Peyer's patch (tissue), 4 donors: ENCODE data around the gene RPS6KA5.
"Not testable (repeated sequence)": the region's sequence is repeated elsewhere in the genome, so short reads cannot be mapped to it uniquely, and the experiment has no call there.

Source experiments
- POLR2A ChIP-seq, 2 donors: fragments of 450-650 bp; IDR thresholded peaks; one replicate each; pipeline ENCODE4 v1.5.1; 2017; ENCODE audit warnings: antibody characterized with exemption in 2 of 2, mild to moderate bottlenecking in 2 of 2, moderate library complexity in 2 of 2
- TF ChIP-seq, protein P1 (sequence below), 6 experiments: fragments of 450-650 bp in 4 of 6; fragments of 200-600 bp in 2 of 6; sonication (generic) in 1 of 6; IDR thresholded peaks; one replicate each; pipeline ENCODE4 v1.5.1; 2017 to 2019; ENCODE audit warnings: antibody characterized with exemption in 6 of 6, mild to moderate bottlenecking in 3 of 6, moderate library complexity in 1 of 6

DNA sequence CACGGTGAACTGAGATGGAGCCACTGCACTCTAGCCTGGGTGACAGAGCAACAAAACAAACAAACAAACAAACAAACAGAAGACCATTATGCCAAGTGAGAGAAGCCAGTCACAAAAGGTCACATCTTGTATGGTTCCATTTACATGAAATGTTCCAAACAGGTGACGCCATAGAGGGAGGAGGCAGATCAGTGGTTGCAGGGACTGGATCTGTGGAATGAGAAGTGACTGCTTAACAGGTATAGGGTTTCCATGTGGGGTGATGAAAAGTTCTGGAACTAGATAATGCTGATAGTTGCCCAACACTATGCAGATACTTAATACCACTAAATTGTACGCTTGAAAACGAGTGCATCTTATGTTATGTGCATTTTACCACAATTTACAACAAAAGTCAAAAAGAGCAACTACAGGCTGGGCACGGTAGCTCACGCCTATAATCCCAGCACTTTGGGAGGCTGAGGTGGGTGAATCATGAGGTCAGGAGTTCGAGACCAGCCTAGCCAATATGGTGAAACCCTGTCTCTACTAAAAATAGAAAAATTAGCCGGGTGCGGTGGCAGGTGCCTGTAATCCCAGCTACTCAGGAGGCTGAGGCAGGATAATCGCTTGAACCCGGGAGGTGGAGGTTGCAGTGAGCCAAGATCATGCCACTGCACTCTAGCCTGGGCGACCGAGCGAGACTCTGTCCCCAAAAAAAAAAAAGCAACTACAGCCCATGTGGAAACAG, 33.5 kb upstream of the RPS6KA5 start:
- TF ChIP-seq, protein P1, sequence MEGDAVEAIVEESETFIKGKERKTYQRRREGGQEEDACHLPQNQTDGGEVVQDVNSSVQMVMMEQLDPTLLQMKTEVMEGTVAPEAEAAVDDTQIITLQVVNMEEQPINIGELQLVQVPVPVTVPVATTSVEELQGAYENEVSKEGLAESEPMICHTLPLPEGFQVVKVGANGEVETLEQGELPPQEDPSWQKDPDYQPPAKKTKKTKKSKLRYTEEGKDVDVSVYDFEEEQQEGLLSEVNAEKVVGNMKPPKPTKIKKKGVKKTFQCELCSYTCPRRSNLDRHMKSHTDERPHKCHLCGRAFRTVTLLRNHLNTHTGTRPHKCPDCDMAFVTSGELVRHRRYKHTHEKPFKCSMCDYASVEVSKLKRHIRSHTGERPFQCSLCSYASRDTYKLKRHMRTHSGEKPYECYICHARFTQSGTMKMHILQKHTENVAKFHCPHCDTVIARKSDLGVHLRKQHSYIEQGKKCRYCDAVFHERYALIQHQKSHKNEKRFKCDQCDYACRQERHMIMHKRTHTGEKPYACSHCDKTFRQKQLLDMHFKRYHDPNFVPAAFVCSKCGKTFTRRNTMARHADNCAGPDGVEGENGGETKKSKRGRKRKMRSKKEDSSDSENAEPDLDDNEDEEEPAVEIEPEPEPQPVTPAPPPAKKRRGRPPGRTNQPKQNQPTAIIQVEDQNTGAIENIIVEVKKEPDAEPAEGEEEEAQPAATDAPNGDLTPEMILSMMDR (IDR thresholded peaks at IDR 0.05): not testable (repeated sequence)
- TF ChIP-seq POLR2A (IDR thresholded peaks at IDR 0.05): not testable (repeated sequence)
